H1 (cell line): Measurements from ENCODE around the gene CEP126. TPM values are rescaled to one million over a fixed set of nuclear protein-coding genes. Genes with fewer than 3 reads are reported as not detected.

Experiments used
- CTCF ChIA-PET: fragments of 300-600 bp; sonication (Branson Sonifier 250); formaldehyde crosslinking; loops from one replicate; lab custom pipeline; 2021; ENCODE audit not compliant: partially characterized antibody; lab: Charles Lee
- POLR2A ChIA-PET: fragments of 300-600 bp; sonication (Branson Sonifier 250); formaldehyde crosslinking; loops from one replicate; lab custom pipeline; 2021; ENCODE audit warnings: inconsistent platforms; ENCODE audit not compliant: partially characterized antibody; lab: Charles Lee
- DNase-seq, 2 experiments: peaks; one replicate each; pipeline versions ENCODE4 v3.0.0 to v3.0.0-alpha.2; 2010 to 2022; ENCODE audit warnings: low spot score in 2 of 2, low read depth in 1 of 2, mixed read lengths in 1 of 2
- FAIRE-seq: peaks from 2 replicates; lab custom pipeline; 2011; peaks lifted over from hg19 to GRCh38; lab: Jason Lieb, UNC
- H2AFZ ChIP-seq: 2 replicates; pipeline ENCODE4 v1.8.1; 2012; ENCODE audit warnings: low read length, inconsistent platforms
- H2AK5ac ChIP-seq: 2 replicates; pipeline ENCODE4 v1.6.1; 2013; ENCODE audit warnings: low read depth, low read length
- H2BK120ac ChIP-seq: replicated peaks from 2 replicates; pipeline ENCODE3; 2013; ENCODE audit warnings: low read depth, low read length, inconsistent platforms
- H2BK12ac ChIP-seq: 2 replicates; pipeline ENCODE4 v1.6.1; 2013; ENCODE audit warnings: low read depth, low read length
- H2BK15ac ChIP-seq: 2 replicates; pipeline ENCODE4 v1.6.1; 2013; ENCODE audit warnings: low read length
- H2BK20ac ChIP-seq: 2 replicates; pipeline ENCODE4 v1.6.1; 2013; ENCODE audit warnings: low read length
- H2BK5ac ChIP-seq: 2 replicates; pipeline ENCODE4 v1.6.1; 2013; ENCODE audit warnings: low read depth, low read length
- H3K14ac ChIP-seq: 2 replicates; pipeline ENCODE4 v1.6.1; 2013; ENCODE audit warnings: inconsistent platforms; ENCODE audit not compliant: insufficient read length
- H3K18ac ChIP-seq: 2 replicates; pipeline ENCODE4 v1.6.1; 2013; ENCODE audit warnings: low read length; ENCODE audit errors: extremely low read depth
- H3K23ac ChIP-seq: 2 replicates; pipeline ENCODE4 v1.6.1; 2013; ENCODE audit warnings: inconsistent platforms; ENCODE audit not compliant: insufficient read length
- H3K23me2 ChIP-seq: 2 replicates; pipeline ENCODE4 v1.6.1; 2013; ENCODE audit warnings: low read depth, low read length
- H3K27ac ChIP-seq: 2 replicates; pipeline ENCODE4 v1.6.1; 2011; ENCODE audit warnings: low read depth, low read length, inconsistent platforms
- H3K27me3 ChIP-seq, 4 experiments: replicated peaks in 1 of 4; 1 replicate in 1 of 4; 2 replicates in 3 of 4; pipeline versions ENCODE4 v1.6.1 to v1.8.1; 2011 to 2013; ENCODE audit warnings: low read length in 3 of 4, mild to moderate bottlenecking in 3 of 4, inconsistent platforms in 2 of 4, mixed read lengths in 2 of 4, moderate library complexity in 1 of 4; ENCODE audit not compliant: control insufficient read depth in 3 of 4, insufficient read depth in 3 of 4; ENCODE audit errors: extremely low read depth in 1 of 4
- H3K36me3 ChIP-seq, 4 experiments: 2 replicates each; pipeline versions ENCODE4 v1.6.1 to v1.8.1; 2011 to 2013; ENCODE audit warnings: mild to moderate bottlenecking in 4 of 4, low read length in 3 of 4, moderate library complexity in 2 of 4, control low read depth in 1 of 4, inconsistent platforms in 1 of 4; ENCODE audit not compliant: insufficient read depth in 4 of 4, control insufficient read depth in 2 of 4
- H3K4ac ChIP-seq: replicated peaks from 2 replicates; pipeline ENCODE3; 2013; ENCODE audit warnings: low read length, low read depth, mixed read lengths, inconsistent platforms; ENCODE audit not compliant: insufficient read length
- H3K4me1 ChIP-seq, 4 experiments: replicated peaks in 1 of 4; 1 replicate in 1 of 4; 2 replicates in 3 of 4; pipeline versions ENCODE4 v1.6.1 to v1.8.1; 2011 to 2013; ENCODE audit warnings: low read length in 3 of 4, inconsistent platforms in 2 of 4, mixed read lengths in 1 of 4; ENCODE audit not compliant: insufficient read depth in 4 of 4, control insufficient read depth in 3 of 4
- H3K4me2 ChIP-seq, 2 experiments: 2 replicates each; pipeline versions ENCODE4 v1.6.1 to v1.8.1; 2011 to 2013; ENCODE audit warnings: low read depth in 2 of 2, low read length in 2 of 2, control low read depth in 1 of 2, inconsistent platforms in 1 of 2, mild to moderate bottlenecking in 1 of 2; ENCODE audit not compliant: insufficient read depth in 1 of 2
- H3K4me3 ChIP-seq, 4 experiments: fragments of 200-600, 300-600 bp in 1 of 4; sonication (generic), shearing (Covaris generic), sonication (Bioruptor Twin) in 1 of 4; 2 replicates each; pipeline versions ENCODE4 v1.5.1 to v1.8.1; 2011 to 2016; ENCODE audit warnings: low read length in 4 of 4, low read depth in 3 of 4, control low read depth in 2 of 4, inconsistent platforms in 2 of 4, mild to moderate bottlenecking in 2 of 4, mixed read lengths in 1 of 4, moderate library complexity in 1 of 4; ENCODE audit not compliant: insufficient read depth in 2 of 4; ENCODE audit errors: extremely low read depth in 1 of 4
- H3K56ac ChIP-seq: replicated peaks from 2 replicates; pipeline ENCODE3; 2013; ENCODE audit warnings: low read depth, mild to moderate bottlenecking, mixed read lengths, low read length, inconsistent platforms; ENCODE audit not compliant: insufficient read length
- H3K79me1 ChIP-seq: 2 replicates; pipeline ENCODE4 v1.6.1; 2013; ENCODE audit warnings: low read depth, low read length, control low read depth
- H3K79me2 ChIP-seq, 2 experiments: 2 replicates each; pipeline versions ENCODE4 v1.6.1 to v1.8.1; 2012 to 2013; ENCODE audit warnings: low read length in 2 of 2, mild to moderate bottlenecking in 2 of 2, inconsistent platforms in 1 of 2; ENCODE audit not compliant: insufficient read depth in 2 of 2, control insufficient read depth in 1 of 2
- H3K9ac ChIP-seq, 4 experiments: replicated peaks in 1 of 4; 1 replicate in 1 of 4; 2 replicates in 3 of 4; pipeline versions ENCODE4 v1.6.1 to v1.8.1; 2011 to 2013; ENCODE audit warnings: low read depth in 3 of 4, low read length in 3 of 4, control low read depth in 2 of 4, mild to moderate bottlenecking in 2 of 4, moderate library complexity in 2 of 4, inconsistent platforms in 1 of 4; ENCODE audit errors: extremely low read depth in 1 of 4
- H3K9me3 ChIP-seq, 2 experiments: 2 replicates each; pipeline versions ENCODE4 v1.6.1 to v1.8.1; 2012 to 2013; ENCODE audit warnings: mild to moderate bottlenecking in 2 of 2, moderate library complexity in 2 of 2, control low read depth in 1 of 2, inconsistent platforms in 1 of 2, low read depth in 1 of 2, low read length in 1 of 2, mixed read lengths in 1 of 2; ENCODE audit not compliant: insufficient read depth in 2 of 2
- H4K20me1 ChIP-seq, 2 experiments: replicated peaks in 1 of 2; 2 replicates each; pipeline versions ENCODE3 to v1.8.1; 2011 to 2013; ENCODE audit warnings: inconsistent platforms in 2 of 2, low read length in 2 of 2, mild to moderate bottlenecking in 1 of 2; ENCODE audit not compliant: insufficient read depth in 2 of 2, control insufficient read depth in 1 of 2
- H4K5ac ChIP-seq: 2 replicates; pipeline ENCODE4 v1.6.1; 2013; ENCODE audit warnings: low read length, low read depth, mixed read lengths, inconsistent platforms; ENCODE audit not compliant: insufficient read length
- H4K8ac ChIP-seq: 2 replicates; pipeline ENCODE4 v1.8.0; 2013; ENCODE audit warnings: mild to moderate bottlenecking, moderate library complexity, low read length, inconsistent platforms; ENCODE audit not compliant: insufficient read depth; ENCODE audit errors: extremely low read depth
- H4K91ac ChIP-seq: replicated peaks from 2 replicates; pipeline ENCODE3; 2013; ENCODE audit warnings: low read length, mixed read lengths, inconsistent platforms; ENCODE audit not compliant: insufficient read length
- ATF2 ChIP-seq: IDR thresholded peaks from 2 replicates; pipeline ENCODE4 v1.6.1; 2012; ENCODE audit warnings: low read length, inconsistent platforms
- CBX8 ChIP-seq: fragments of 300-800, 300-1000 bp; sonication (generic); IDR thresholded peaks from 2 replicates; pipeline ENCODE4 v1.7.1; 2016; ENCODE audit warnings: low read depth, low read length, borderline replicate concordance
- HDAC2 ChIP-seq, 2 experiments: fragments of 300-600 bp in 1 of 2; sonication (generic) in 1 of 2; IDR thresholded peaks; 2 replicates each; pipeline ENCODE4 v1.6.1; 2011 to 2012; ENCODE audit warnings: low read depth in 2 of 2, low read length in 2 of 2, mild to moderate bottlenecking in 2 of 2, moderate library complexity in 2 of 2, borderline replicate concordance in 1 of 2, inconsistent platforms in 1 of 2
- KDM1A ChIP-seq: fragments of 200-600, 300-600 bp; sonication (generic); IDR thresholded peaks from 2 replicates; pipeline ENCODE4 v1.7.1; 2016; ENCODE audit warnings: mild to moderate bottlenecking, low read length, borderline replicate concordance
- KDM4A ChIP-seq: IDR thresholded peaks from one replicate; pipeline ENCODE4 v1.7.1; 2012; ENCODE audit warnings: low read depth, mild to moderate bottlenecking, moderate library complexity, low read length, inconsistent platforms; ENCODE audit not compliant: severe bottlenecking
- NRF1 ChIP-seq: IDR thresholded peaks from 2 replicates; pipeline ENCODE4 v1.6.1; 2011; ENCODE audit warnings: mild to moderate bottlenecking, low read depth, low read length, improper control_type of control experiment
- POU5F1 ChIP-seq: IDR thresholded peaks from 2 replicates; pipeline ENCODE4 v1.6.1; 2011; ENCODE audit warnings: low read depth, mild to moderate bottlenecking, low read length, moderate library complexity
- RAD21 ChIP-seq, 2 experiments: IDR thresholded peaks in 1 of 2; conservative IDR thresholded peaks in 1 of 2; 2 replicates each; pipeline ENCODE4 v1.6.1; 2011; ENCODE audit warnings: low read depth in 2 of 2, low read length in 2 of 2, improper control_type of control experiment in 1 of 2, inconsistent platforms in 1 of 2, mild to moderate bottlenecking in 1 of 2, moderate library complexity in 1 of 2
- SIN3A ChIP-seq, 2 experiments: IDR thresholded peaks in 1 of 2; conservative IDR thresholded peaks in 1 of 2; 2 replicates each; pipeline ENCODE4 v1.6.1; 2011 to 2012; ENCODE audit warnings: low read length in 2 of 2, improper control_type of control experiment in 1 of 2, low read depth in 1 of 2, mild to moderate bottlenecking in 1 of 2
- SP1 ChIP-seq: IDR thresholded peaks from 2 replicates; pipeline ENCODE4 v1.6.1; 2011; ENCODE audit warnings: low read depth, low read length
- polyA plus RNA-seq, 7 experiments: library from polyadenylated mRNA; depleted of rRNA in 3 of 7; stranded (reverse) in 5 of 7; unstranded in 2 of 7; fragments of >200 nt in 5 of 7; fragments of 200-250 nt in 2 of 7; gene quantifications; 1 replicate in 5 of 7; 2 replicates in 1 of 7; 4 replicates in 1 of 7; pipeline versions ENCODE4 v1.2.1 to v1.2.3, GENCODE V29; 2011 to 2013; ENCODE audit warnings: missing spikeins in 2 of 7, mixed read lengths in 2 of 7
- total RNA-seq: library from RNA; stranded (reverse); fragmentation: NEBNext Ultra II Directional; extraction: Animal tissue kit (Norgen Biotek cat#: 25700); gene quantifications from 2 replicates; pipeline ENCODE4 v1.2.1, GENCODE V29; 2021
- TF ChIP-seq, protein P1 (sequence below): IDR thresholded peaks from 2 replicates; pipeline ENCODE4 v1.6.1; 2011; ENCODE audit warnings: low read length, improper control_type of control experiment

Gene CEP126
- total and polyA plus RNA-seq, 2 of the 8 experiments (the other 6 are each of a cell fraction or from before 2014, with no cell fraction given), result 0.76 to 1.9 TPM

- POLR2A ChIA-PET, result no interaction called here
- H4K20me1 ChIP-seq, result no peaks in the 10 kb centered on the region
- no peak overlapping the region for H3K27ac ChIP-seq
- no peak overlapping the region for H3K4ac ChIP-seq
- H3K27me3 ChIP-seq, result no peaks in the 10 kb centered on the region
- no peak overlapping the region for H3K4me2 ChIP-seq
- H2AFZ ChIP-seq, result no peak overlapping the region
- no peak overlapping the region for H3K56ac ChIP-seq
- H3K9me3 ChIP-seq, result no peaks in the 10 kb centered on the region
- H3K4me3 ChIP-seq, result no peak overlapping the region
- FAIRE-seq (no peak), DNase-seq (no peak)
- H3K79me2 ChIP-seq, result no peaks in the 10 kb centered on the region
- H2BK15ac ChIP-seq, result no peak overlapping the region
- H2BK5ac ChIP-seq, result no peak overlapping the region
- H3K9ac ChIP-seq, result no peak overlapping the region
- no peak overlapping the region for H2BK12ac ChIP-seq
- H4K8ac ChIP-seq, result no peak overlapping the region
- H3K36me3 ChIP-seq, result no peaks in the 10 kb centered on the region
- CTCF ChIA-PET, result interaction anchor here (0.5 to 2.1 kb wide), 3 partner anchors 17 to 938 kb away, joined by 3 to 8 read pairs (median 6); no protein-coding TSS in a partner anchor
- no peak overlapping the region for H2BK120ac ChIP-seq
- H3K14ac ChIP-seq, result no peak overlapping the region
- H4K5ac ChIP-seq, result no peak overlapping the region
- H2BK20ac ChIP-seq, result no peak overlapping the region
- no peak overlapping the region for H2AK5ac ChIP-seq
- H4K91ac ChIP-seq, result no peak overlapping the region
- no peak overlapping the region for H3K18ac ChIP-seq
- no peaks in the 10 kb centered on the region for H3K23me2 ChIP-seq
- H3K23ac ChIP-seq, result no peak overlapping the region
- H3K79me1 ChIP-seq, result no peaks in the 10 kb centered on the region
- peaks cover 0 to 3% (median 0%) of the 10 kb centered on the region in 4 experiments; a peak in 1 of 7 replicates for H3K4me1 ChIP-seq
- TF ChIP-seq ATF2 (no peak), KDM1A (no peak), HDAC2 (IDR thresholded peaks at IDR 0.05; ENCODE audit: borderline replicate concordance in 1 of 2, low read depth in 2 of 2, low read length in 2 of 2) (no peak), RAD21 (IDR thresholded peaks at IDR 0.05 in 1 of 2, conservative IDR thresholded peaks at IDR 0.05 in 1 of 2; ENCODE audit: low read depth in 2 of 2, low read length in 2 of 2) (no peak), KDM4A (no peak), POU5F1 (no peak), SIN3A (conservative IDR thresholded peaks at IDR 0.05 in 1 of 2, IDR thresholded peaks at IDR 0.05 in 1 of 2; ENCODE audit: low read depth in 1 of 2, low read length in 2 of 2) (no peak), NRF1 (no peak), SP1 (no peak), CBX8 (no peak)
- TF ChIP-seq, protein P1, sequence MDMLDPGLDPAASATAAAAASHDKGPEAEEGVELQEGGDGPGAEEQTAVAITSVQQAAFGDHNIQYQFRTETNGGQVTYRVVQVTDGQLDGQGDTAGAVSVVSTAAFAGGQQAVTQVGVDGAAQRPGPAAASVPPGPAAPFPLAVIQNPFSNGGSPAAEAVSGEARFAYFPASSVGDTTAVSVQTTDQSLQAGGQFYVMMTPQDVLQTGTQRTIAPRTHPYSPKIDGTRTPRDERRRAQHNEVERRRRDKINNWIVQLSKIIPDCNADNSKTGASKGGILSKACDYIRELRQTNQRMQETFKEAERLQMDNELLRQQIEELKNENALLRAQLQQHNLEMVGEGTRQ, result no peak
Observed at GRCh38 chr11:102004220-102004619, 89.4 kb downstream of the CEP126 start.
